ENCODE measurements around the gene NDUFV3.
"Not testable (repeated sequence)": the region's sequence is repeated elsewhere in the genome, so short reads cannot be mapped to it uniquely, and the experiment has no call there.

The NDUFV3 gene

DNA sequence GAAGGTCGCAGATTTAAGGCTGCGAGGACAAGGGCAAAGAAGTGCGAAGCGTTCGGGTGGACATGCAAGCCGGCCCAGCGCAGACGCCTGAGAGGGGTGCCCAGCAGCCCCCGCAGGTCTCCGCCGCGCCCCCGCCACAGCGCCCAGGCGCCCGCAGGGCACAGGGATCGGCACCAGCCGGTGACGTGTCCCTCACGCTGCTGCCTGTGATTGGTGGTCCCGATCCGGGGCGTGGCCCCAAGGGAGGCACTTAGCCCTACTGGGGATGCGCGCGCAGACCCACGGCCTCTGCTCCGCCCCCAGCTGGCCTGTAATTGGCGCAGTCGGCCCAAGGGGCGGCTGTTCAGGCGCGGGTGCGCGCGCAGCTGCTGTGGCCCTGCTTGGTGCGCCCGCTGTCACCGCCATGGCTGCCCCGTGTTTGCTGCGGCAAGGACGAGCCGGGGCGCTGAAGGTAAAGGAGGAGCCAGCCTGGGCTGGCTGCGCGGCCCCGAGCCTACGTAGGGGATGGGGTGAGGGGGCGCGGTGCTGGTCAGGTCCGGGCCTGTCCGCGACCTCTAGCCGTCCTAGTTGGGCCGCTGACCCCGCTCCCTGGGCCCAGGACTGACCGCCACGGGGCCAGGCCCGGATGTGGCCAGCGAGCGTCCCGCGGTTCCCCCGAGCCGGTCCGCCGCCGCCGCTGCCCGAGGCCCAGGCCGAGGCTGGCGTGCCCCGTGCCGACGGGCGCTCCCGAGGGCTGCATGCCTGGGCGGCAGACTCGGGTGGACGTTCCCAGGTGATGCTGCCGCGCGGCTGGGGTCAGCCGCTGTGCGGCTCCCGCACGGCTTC is at the start of gene NDUFV3:
TSS of gene NDUFV3 (plus strand) at position 379 of the 825 bp plus-strand sequence. CDS start at position 404, 25 bp downstream.
- peak; percentile 97 for DNase-seq (ENCODE audit: low read depth, low spot score)
- TF ChIP-seq, protein P1, sequence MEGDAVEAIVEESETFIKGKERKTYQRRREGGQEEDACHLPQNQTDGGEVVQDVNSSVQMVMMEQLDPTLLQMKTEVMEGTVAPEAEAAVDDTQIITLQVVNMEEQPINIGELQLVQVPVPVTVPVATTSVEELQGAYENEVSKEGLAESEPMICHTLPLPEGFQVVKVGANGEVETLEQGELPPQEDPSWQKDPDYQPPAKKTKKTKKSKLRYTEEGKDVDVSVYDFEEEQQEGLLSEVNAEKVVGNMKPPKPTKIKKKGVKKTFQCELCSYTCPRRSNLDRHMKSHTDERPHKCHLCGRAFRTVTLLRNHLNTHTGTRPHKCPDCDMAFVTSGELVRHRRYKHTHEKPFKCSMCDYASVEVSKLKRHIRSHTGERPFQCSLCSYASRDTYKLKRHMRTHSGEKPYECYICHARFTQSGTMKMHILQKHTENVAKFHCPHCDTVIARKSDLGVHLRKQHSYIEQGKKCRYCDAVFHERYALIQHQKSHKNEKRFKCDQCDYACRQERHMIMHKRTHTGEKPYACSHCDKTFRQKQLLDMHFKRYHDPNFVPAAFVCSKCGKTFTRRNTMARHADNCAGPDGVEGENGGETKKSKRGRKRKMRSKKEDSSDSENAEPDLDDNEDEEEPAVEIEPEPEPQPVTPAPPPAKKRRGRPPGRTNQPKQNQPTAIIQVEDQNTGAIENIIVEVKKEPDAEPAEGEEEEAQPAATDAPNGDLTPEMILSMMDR (IDR thresholded peaks at IDR 0.05; ENCODE audit: low read depth, low read length) = no peak
- in situ Hi-C loops (cut with HindIII; ENCODE audit: low sequenced_read_pairs) = no loop called here
- H3K4me3 ChIP-seq (ENCODE audit: low read depth, low read length) = peak within 1 kb of the TSS; percentile 69

DNA sequence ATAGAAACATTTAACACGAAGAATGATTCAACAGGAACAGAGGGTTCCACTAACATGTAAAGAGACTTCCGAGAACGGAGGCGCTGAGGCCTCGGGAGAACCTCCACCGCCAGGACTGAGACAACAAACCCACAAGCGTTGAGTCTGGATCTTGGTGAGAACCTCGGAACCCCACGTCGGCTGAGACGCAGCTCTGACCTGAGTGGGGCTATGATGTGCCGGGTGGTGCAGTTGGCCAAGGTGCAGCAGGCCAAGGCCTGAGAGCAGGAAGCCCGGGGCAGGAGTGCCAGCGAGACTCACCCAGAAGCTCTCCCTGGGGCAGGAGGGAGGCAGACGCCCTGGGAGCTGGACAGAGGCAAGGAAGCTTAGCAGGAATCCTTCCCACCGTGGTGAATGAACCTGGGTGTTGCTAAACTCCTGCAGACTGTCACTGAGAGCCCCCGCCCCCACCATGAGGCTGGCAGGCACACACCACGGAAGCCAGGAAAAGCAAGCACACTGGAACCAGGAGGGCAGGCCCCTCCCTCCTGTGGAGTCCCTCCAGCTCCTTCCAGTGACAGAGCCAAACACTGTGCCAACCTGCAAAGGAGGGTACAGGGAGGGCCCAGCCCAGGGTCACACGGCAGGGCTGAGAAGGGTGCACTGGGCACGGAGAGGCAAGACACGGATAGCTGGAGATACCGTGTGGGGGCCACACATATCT is 48.5 kb upstream of the NDUFV3 start:
- peak; percentile 2 for DNase-seq (ENCODE audit: low read depth, low spot score)
- in situ Hi-C loops (cut with HindIII; ENCODE audit: low sequenced_read_pairs) = no loop called here
- no peak overlapping the region for H3K4me3 ChIP-seq (ENCODE audit: low read depth, low read length)
- TF ChIP-seq, protein P1 (IDR thresholded peaks at IDR 0.05; ENCODE audit: low read depth, low read length) = no peak

DNA sequence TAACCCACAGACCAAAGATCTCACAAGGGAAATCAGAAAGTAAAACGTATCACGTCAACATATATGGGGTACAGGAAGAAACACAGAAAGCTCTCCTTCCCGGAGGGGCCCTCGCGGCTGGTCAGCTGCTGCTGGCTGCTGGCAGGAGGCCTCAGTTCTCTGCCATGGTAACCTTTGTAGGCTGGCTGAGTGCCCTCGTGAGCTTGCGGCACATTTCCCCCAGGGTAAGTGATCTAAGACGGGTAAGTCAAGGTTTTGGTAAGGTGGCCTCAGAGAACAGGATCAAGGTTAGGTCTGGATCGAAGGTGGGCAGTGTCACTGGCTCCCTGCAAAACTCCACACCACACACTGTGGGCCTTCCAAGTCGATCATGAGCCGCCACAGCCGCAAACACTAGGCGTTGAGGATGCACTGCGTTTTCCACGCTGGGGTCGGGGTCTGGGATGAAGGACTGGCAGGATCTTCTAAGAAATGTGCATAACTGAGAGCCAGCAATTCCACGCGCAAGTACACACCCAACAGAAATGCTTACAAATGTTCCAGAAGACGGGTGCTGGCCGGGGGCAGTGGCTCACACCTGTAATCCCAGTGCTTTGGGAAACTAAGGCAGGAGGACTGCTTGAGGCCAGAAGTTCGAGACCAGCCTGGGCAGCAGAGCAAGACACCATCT is 47.7 kb upstream of the NDUFV3 start:
- TF ChIP-seq, protein P1 (IDR thresholded peaks at IDR 0.05; ENCODE audit: low read depth, low read length) = no peak
- in situ Hi-C loops (cut with HindIII; ENCODE audit: low sequenced_read_pairs) = no loop called here
- H3K4me3 ChIP-seq (ENCODE audit: low read depth, low read length) = no peak overlapping the region
- DNase-seq (ENCODE audit: low read depth, low spot score) = peak; percentile 46

DNA sequence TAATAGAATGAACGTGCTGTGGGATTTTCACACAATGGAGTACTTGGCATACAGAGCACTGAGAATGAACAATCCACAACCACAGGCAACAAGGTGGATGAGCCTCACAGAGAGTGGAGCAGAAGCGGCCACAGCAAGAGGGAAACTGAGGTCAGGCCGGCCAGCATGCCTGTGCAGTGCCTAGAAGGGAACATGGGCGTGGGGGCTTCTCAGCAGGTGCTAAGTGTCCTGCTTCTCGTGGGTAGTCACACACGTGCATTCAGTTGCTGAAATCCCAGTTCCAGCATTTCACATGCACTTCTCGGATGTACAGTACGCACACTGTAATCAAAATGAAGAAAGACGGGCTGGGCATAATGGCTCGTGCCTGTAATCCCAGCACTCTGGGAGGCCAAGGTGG is 46.9 kb upstream of the NDUFV3 start:
- TF ChIP-seq, protein P1 (IDR thresholded peaks at IDR 0.05; ENCODE audit: low read depth, low read length) = no peak
- in situ Hi-C loops (cut with HindIII; ENCODE audit: low sequenced_read_pairs) = no loop called here
- no peak for DNase-seq (ENCODE audit: low read depth, low spot score)
- no peak overlapping the region for H3K4me3 ChIP-seq (ENCODE audit: low read depth, low read length)

DNA sequence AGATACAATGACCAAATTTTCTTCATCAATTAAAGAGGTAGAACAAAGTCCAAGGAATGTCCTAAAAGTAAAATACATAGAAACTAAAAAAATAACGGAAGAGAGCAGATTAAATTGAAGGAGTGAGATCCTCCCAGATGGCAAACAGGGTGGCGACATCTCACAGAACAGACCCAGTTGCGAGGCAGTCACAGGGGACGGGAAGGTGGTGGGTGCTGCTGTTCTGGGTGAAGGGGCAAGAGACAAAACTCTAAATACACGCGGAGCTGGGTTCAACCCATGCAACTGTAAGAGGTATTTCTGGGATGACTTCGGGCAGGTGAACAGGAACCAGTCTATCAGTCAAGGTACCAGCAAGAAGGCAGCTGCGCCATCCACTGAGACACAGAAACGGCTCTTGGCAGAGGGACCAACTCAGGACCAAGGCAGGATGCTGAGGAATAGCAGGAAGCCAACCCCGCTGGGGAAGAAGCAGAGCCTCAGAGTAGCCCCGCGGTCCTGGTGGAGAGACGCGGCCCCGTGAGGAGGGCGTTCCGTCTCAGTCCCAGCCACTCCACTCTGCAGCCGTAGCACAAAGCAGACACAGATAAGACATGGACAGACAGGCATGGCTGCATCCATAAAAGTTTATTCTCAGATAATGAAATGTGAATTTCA is 45.9 kb upstream of the NDUFV3 start:
- in situ Hi-C loops (cut with HindIII; ENCODE audit: low sequenced_read_pairs) = no loop called here
- no peak for DNase-seq (ENCODE audit: low read depth, low spot score)
- no peak overlapping the region for H3K4me3 ChIP-seq (ENCODE audit: low read depth, low read length)
- TF ChIP-seq, protein P1 (IDR thresholded peaks at IDR 0.05; ENCODE audit: low read depth, low read length) = no peak

DNA sequence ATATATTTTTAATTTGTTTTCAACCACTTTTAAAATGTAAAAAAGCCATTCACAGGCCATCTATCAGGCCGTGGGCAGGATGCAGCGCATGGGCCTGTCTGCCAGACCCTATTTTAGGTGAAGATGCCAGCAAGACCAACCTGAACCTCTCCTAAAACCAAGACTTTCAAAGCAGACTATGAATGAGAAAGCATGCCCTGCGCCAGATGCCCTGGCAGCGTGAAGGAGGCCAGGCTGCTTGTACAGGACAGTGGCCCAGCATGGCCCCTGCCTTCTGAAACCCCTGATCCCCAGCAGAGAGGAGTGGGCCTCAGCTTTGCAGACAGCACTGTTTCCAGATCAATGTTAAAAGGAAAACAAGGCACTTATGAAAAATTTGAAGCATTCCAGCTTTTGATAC is 45.4 kb upstream of the NDUFV3 start:
- no peak overlapping the region for H3K4me3 ChIP-seq (ENCODE audit: low read depth, low read length)
- in situ Hi-C loops (cut with HindIII; ENCODE audit: low sequenced_read_pairs) = no loop called here
- TF ChIP-seq, protein P1 (IDR thresholded peaks at IDR 0.05; ENCODE audit: low read depth, low read length) = no peak
- DNase-seq (ENCODE audit: low read depth, low spot score) = no peak

DNA sequence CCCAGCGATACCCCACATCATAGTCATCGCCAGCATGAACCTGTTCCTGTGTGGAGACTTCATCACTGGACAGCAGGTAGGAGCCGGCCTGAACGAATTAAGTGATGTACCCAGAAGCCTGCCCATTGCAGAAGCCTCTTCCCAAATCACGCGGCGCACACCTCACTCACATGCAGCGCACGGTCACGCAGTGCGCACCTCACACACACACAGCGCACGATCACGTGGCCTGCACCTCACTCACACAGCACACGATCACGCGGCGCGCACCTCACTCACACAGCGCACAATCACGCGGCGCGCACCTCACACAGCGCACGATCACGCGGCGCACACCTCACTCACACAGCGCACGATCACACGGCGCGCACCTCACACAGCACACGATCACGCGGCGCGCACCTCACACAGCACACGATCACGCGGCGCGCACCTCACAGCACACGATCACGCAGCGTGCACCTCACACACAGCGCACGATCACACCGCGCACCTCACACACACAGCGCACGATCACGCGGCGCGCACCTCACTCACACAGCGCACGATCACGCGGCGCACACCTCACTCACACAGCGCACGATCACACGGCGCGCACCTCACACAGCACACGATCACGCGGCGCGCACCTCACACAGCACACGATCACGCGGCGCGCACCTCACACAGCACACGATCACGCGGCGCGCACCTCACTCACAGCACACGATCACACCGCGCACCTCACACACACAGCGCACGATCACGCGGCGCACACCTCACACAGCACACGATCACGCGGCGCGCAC is 44.8 kb upstream of the NDUFV3 start:
- DNase-seq (ENCODE audit: low read depth, low spot score); in situ Hi-C loops (cut with HindIII; ENCODE audit: low sequenced_read_pairs); H3K4me3 ChIP-seq (ENCODE audit: low read depth, low read length): not testable (repeated sequence)

Measured in astrocyte of the spinal cord (primary cell).